GM18507 (cell line): ENCODE data around the gene HEG1.

Experiments used
- DNase-seq: peaks from one replicate; pipeline ENCODE4 v3.0.0; 2011; ENCODE audit warnings: low read depth; ENCODE audit not compliant: insufficient read length; ENCODE audit errors: extremely low spot score
- FAIRE-seq: peaks from 2 replicates; lab custom pipeline; 2011; peaks lifted over from hg19 to GRCh38; lab: Jason Lieb, UNC

The HEG1 gene

DNA sequence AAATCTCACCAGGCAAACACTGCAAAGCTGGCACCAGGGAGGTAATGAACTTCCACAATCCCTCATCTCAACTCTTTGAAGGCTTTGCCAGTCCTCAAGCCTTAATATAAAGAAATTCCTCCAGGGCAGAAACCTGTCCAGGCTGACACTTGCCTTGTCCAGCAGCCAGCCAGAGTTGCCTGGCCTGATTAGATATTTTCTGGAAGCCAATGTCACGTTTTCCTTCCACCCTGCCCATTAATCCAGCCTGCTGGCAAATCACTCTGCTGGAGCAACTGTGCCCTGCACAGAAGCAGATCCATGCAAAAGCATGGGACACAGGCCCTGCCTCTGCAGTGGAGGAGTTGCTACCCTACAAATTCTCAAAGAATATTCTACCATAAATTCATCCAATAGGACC is 56.5 kb downstream of the HEG1 start:
- FAIRE-seq (no peak), DNase-seq (no peak)

DNA sequence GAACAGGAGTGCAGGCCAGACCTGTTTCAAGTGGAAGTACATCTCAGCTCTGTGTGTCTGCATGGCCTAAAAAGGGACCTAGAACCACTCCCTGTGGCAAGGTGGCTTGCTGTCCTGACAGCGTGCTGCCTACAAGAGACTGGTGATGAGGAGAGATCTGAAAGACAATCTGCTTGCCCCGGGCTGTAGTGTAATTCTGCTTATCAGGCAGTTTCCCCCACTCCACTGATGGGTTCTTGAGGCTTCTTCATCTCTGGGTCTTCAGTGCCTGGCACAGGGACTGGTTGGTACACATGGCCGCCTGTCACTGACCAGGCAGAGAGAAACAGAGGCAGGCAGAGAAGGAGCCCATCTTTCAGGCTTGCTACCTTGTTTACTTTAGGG is 57.6 kb downstream of the HEG1 start:
- FAIRE-seq, result no peak
- DNase-seq, result no peak

DNA sequence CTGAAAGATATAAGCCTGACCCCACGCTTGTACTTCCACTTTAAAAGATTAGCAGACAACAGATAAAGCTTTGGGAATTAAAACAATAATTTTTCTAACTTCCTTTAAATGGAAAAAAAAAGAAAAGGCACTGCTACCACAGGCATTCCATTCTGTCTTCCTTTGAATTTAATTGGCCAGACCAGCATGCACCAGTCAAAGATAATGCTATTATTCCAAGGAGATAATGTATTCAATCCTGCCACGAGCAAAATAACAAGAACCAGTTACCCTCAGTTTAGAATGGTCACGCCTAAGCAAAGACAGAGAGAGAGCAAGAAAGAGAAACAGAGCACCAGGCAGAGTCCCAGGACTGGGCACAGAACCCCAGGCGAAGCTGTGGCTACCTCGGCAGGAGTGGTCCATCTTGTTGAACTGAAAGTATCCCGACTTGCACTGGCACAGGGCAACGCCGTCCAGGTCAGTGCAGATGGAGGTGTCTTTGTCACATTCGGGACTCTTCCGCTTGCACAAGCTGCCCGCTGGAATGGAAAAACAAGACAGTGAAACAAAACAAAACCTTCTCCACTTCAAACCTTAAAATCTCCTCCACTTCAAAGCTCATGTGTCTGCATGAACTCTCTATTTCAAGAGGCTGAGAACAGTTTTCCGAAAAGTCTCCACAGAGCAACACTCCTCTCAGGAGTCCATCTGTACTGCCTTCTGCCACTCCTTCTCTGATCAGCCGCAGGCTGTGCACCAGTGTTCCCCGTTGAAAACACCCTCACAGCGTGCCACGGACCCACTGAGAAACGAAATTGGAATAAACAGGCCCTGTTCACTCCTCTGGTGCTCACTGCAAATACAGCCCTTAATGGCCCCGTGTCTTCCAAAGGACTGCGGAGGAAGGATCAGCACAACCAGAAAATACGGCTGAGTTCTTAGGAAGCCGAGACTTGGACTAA is 58.2 kb downstream of the HEG1 start:
- no peak for FAIRE-seq
- no peak for DNase-seq

DNA sequence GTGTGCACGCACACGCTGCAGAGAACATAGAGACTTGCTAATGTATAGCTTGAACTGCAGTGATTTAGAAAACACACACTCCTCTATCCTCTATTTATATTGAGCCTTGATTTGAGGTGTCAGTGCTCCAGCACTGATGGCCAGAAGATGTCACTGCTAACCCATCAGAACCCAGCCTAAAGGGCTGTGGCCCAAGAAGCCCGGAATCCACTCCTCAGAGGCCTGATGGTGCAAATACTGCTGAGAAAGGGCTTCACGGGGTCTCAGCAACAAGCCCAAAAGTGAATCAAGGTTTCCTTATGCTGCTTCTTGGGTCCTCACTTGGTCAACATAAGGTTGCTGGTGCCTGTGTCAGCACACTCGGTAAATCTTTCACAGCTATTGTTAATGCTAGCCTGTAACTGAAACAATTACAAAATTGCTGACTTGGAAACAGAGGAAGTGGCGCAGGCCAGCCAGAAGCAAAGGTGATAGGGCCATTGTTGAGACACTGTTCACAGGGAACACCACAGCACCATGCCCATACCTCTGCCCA is 60.3 kb downstream of the HEG1 start:
- FAIRE-seq, result peak; percentile 70
- DNase-seq, result peak; percentile 46

DNA sequence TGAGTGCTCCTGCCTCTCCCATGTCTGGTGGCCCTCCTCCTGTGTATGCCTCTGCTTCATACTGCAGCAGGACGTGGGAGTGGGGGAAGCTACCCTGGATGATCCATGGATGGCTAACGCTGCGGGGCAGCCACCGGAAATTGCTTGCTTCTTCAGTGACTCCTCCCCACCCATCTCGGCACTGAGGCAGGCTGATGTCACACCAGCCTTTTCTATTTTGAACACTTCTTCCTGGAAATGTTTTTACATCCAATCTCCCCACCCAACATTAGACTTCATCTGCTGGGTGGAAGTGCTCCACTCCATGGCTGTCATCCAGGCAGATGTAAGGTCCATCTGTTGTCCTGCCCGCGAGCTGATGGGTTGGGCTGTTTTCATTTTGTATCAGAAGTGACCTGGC is 62.3 kb downstream of the HEG1 start:
- FAIRE-seq (no peak), DNase-seq (no peak)

DNA sequence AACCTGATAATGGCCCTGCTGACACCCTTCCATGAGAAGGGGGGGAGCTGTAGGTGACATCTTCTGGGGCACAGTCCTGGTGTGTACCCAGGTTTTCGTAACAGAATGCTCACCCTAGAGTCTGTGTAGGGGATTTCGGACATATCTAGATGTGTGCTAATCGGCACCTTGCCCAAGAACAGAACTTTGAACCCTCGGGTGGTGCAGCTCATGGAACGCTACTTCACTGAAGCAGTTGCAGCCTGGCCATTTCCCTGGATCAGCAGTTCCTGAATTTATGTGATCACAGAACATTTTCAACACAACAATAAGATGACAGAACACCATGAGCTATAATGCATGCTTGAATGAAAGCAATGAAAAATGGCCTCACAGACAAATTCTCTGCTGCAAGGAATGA is 63.8 kb downstream of the HEG1 start:
- no peak for DNase-seq
- no peak for FAIRE-seq

DNA sequence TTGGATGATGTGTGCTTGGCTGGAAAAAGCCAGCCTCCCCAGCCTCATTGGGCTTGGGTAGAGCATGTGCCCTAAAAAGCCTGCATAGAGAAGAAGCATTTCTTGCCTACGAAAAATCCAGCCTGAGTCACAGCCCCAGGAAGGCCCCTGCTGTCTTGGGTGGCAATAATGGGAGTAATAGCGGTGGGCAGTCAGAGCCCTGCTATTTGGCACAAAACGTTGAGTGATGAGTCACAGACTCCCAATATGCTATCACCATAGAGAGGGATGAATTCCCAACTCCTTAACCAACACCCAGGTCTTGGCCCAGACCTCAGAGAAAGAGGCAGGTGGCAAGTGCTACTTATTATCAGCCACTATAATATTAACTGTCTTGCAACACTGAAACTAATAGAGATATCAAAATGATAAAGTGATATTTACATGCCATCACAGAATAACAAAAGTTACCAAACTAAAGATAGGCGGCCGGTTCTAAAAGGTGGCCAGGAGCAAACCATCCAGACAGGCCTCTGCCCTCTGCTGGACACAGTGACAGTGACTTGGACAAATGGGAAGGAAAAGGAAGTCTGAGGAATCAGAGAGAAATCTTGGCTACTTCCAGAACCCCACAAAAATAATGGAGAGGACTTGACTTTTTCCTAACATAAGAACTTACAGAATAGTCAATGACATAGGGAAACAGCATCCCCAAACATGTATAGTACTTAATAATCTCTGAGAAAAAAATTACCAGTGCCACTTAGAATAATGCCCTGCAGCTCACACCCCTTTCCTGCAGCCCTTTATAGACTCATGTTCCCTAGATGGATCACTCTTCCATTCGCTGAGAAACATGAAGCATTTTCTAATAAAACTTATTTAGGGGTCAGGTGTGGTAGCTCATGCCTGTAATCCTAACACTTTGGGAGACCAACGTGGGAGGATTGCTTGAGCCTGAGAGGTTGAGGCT is 69.3 kb downstream of the HEG1 start:
- no peak for FAIRE-seq
- DNase-seq, result no peak

DNA sequence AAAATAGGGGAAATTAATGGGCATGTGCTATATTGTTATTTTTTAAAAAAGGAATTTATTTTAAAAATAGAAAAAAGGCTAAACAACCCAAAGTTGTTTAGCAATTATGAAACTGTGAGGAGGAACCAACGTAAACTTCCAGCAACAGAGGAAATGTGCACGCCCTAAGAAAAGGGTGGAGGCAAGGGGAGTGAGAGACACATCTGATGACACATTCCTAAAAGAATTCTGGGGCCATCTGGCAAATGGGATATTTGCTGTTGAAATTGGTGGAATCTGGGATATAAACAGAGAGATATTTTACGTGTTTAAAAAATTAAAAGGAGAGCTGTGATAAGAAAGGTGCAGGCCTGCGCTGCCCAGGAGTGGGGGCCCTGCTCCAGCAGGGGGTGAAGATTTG is 70.4 kb downstream of the HEG1 start:
- DNase-seq, result no peak

DNA sequence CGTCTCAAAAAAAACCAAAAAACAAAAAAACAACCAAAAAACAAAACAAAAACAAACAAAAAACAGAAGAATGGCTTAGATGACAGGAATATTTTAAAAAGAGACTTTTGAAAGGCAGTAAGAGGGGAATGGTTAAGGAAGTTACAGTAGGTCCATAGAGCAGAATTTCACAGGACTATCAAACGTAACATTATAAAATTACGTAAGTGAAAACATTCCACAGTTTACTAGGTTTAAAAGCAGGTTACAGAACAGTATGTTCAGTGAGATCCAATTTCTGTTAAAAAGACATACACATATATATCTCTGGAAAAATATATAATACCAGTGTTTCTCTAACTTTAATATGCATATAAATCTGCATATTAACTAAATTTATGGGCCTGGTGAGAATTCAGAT is 71.0 kb downstream of the HEG1 start:
- FAIRE-seq (no peak), DNase-seq (no peak)

More for the DNA sequence above, 70.4 kb downstream of the HEG1 start:
- no peak for FAIRE-seq

DNA sequence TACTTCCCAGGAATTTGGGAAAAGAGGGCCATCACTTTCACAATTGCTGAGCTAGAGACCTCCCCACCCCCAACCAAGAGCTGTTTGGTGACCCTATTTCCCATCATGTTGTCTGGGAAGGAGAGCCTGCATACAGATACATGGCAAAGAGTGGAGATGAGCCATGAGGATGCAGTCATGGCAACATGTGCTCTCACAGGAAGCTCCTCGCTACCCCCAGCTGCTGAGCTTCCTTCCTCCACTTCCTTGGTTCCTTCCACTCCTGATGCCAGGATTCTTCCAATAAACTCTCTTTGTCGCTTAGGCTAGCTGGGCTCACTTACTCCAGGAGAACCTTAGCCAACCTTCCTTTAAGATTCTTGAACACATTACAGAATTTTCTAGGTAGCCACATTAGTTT is 72.9 kb downstream of the HEG1 start:
- FAIRE-seq (no peak), DNase-seq (no peak)

DNA sequence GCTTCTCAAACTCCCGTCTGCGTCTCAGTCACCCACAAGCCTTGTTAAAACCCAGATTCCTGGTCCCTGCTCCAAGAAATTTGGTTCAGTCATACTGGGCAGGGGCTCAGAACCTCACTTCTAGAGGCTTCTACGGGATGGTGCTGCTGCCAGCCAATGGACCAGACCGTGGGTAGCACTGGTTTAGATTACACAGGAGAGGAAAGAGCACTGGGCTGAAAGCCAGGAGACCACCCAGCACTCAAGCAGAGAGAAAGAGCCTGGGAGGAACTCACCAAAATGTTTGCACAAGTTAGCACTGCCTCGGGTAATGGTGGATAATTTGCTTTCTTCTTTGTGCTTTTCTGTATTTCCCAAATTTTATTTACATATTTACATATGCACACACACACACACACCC is 74.3 kb downstream of the HEG1 start:
- DNase-seq (no peak), FAIRE-seq (no peak)

DNA sequence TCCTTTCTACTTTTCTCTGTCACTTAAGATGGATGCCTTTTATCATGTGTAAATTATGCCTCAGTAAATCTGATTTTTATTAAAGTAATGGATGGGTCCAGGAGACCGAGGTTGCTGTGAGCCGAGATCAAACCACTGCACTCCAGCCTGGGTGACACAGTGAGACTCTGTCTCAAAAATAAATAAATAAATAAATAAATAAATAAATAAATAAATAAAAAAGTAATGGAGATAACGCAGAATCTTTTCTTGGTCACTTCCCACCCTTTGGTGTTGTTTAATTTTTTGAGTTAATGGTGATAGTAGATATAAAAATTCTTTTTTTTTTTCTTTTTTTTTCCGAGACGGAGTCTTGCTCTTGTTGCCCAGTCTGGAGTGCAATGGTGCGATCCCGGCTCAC is 77.2 kb downstream of the HEG1 start:
- FAIRE-seq, result no peak

DNA sequence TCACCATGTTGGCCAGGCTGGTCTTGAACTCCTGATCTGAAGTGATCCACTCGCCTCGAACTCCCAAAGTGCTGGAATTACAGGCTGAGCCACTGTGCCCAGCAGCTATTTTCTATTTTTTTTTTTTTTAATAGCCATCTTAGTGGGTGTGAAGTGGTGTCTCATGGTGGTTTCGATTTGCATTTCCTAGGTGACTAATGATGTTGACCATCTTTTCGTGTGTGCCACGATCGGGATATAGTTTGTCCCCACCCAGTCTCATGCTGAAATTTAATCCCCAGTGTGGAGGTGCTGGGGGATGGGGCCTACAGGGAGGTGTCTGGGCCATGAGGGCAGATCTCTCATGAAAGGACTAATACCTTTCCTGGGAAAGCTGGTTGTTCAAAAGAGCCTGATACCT is 79.4 kb downstream of the HEG1 start:
- FAIRE-seq (no peak), DNase-seq (no peak)

More for the DNA sequence above, 77.2 kb downstream of the HEG1 start:
- no peak for DNase-seq

DNA sequence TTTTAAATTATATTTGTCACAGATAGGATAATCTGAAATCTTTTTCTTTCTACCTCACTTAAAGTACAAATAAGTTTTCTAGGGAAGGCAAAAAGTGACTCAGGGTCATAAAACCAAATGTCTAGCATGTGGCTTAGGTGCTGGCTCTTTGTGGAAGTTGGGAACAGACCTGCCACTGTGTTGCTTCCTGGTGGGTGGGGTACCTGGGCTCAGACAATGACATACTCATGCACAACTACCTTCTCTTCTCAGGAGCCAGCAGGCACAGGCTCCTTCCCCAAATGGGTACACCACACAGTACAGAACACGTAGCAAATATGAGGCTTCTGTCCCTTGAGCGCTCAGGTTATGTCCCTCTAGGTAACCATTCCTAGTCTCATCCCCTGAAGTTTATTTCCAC is 81.1 kb downstream of the HEG1 start:
- FAIRE-seq (no peak), DNase-seq (no peak)

DNA sequence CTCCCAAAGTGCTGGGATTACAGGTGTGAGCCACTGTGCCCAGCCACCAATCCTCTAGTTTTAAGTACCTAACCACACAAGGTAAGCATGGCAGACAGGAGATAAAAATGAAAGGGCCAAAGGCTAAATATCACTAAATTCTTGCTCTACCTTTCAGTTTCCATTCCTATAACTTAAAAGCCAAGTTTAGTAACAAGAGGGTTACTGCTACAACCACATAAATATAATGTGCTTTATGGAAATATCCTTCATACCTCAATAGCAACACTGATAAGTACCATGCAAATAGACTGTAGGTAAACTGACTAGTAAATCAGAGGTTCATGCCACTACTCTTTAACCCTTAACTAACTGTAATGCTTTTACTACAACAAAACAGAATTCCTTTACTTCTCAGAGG is 82.5 kb downstream of the HEG1 start:
- DNase-seq, result no peak
- FAIRE-seq, result no peak

DNA sequence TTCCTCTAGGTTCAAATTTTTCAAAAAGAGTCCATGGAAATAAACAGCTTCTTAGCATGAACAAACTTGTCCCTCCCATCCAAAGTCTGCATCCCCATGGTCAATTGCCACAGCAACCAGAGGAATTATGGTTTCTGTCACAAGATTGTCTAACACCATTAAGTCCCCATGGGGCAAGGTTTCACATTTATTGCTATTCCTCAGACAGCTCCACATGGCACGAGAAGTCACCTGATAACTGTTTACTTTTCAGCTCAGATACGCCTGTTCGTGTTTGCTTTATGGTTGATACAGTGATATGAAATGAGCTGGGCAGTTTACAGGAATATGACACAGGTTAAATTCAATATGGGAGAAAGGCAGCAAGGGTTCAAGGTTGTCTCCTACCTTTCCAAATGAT is 83.3 kb downstream of the HEG1 start:
- FAIRE-seq, result no peak

DNA sequence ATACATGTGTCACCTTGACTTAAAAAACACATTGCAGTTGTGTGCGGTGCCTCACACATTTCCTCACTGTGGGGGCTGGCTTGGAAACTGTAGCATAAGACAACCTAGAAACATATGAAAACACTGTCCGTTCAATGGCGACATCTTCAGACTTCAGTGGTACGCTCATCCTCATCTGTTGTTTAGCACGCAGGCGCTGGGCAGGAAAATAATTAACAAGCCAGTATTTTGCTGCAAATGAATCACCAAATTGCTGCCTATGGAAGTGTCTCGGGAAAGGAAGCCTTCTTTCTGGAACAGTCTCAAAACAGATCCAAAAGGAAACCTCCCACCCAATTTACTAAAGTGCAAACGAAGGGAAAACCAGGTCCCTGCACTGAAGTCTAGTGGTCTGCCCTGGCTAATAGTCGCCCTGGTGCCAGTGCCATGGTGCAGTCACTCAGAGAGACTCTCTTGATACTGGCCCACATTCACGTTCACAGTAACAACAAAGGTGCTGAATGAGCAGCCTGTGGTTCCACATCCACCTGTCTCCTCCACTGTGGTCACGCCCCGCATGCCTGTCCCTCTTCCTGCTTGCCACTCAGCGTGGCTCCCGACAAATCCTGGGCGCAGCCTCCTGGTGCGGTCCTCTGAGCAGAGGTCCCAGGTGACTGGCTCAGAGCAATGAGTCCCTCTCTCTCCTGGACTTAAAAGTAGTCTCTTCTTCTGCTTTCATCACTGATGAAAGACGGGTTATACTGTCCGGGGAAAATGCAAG is 85.7 kb downstream of the HEG1 start:
- FAIRE-seq (no peak), DNase-seq (no peak)

More for the DNA sequence above, 83.3 kb downstream of the HEG1 start:
- no peak for DNase-seq

DNA sequence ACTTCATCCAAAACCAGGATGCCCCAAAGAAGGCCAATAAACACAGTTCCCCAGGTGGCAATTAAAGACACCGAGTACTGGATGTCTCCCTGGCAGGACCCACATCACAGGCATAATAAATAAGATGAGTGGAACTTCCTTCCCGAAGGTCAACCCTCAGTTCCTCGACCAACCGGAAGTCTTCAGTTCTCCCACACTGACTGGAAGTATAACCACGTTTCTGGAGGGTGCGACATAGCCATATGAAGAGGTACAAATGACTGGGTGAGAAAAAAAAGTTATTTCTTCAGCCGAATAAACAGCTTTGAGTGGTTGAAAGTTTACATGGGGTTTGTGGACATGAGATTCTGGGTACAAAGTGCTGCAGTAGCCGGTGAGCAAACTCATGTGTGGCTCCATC is 86.6 kb downstream of the HEG1 start:
- FAIRE-seq (no peak), DNase-seq (no peak)

DNA sequence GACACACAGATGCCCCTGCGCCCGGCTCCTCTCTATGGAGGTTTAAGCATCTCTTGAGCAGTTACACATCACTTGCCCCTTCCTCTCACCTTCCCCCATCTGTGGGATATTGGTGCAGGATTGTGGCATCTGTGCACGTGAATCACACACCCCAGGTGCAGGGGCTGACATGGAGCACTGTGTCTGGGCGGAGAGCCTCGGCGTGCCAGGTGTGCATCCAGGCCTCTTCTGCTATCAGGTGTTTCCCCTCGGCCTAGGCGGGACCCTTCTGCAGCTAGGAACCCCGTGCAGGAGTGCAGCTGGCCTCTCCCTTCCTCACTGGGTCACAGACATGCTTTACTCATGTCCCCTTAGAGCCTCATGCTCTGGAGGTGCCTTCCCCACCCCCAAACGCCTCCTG is 87.8 kb downstream of the HEG1 start:
- FAIRE-seq (no peak), DNase-seq (no peak)
